ENCODE results near the gene VEGFA.

Gene VEGFA

GRCh38 chr6:43800746-43801494, 30.9 kb downstream of the VEGFA start:
- DNase-seq: no peak

DNA sequence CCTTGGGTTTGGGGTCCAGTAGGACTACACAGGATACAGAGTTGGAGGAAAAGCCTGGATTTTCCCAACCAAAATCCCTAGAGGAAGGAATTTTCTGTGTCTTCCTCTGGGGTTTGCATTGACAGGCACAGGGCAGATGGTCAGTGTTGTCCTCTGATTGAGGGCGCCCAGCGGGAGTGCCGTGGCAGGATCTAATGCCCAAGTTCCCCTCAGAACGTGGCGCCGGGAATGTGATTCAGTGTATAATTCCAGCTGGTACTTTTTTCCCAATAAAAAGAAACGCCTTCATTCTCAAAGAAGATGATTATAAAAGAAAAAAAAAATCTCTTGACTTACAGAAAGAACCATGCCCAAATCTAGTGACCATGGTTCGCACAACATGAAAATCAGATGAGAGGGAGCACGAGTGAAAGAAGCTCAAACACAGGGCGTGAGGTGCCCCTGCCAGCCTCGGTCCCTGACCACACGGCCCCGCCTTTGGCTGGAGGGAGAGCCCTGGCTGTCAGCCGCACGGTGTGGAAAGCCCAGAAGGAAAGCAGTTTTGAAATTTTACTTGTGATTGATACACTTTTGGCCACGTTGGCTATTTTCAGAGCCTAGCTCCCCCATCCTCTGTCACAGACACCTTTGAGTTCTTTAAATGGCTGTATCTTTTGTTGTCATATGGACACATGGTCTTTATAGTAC, 31.6 kb downstream of the VEGFA start:
- no peak for DNase-seq

- no peak for DNase-seq
These were observed 33.2 kb downstream of the VEGFA start for GRCh38 chr6:43803055-43803782.

DNA sequence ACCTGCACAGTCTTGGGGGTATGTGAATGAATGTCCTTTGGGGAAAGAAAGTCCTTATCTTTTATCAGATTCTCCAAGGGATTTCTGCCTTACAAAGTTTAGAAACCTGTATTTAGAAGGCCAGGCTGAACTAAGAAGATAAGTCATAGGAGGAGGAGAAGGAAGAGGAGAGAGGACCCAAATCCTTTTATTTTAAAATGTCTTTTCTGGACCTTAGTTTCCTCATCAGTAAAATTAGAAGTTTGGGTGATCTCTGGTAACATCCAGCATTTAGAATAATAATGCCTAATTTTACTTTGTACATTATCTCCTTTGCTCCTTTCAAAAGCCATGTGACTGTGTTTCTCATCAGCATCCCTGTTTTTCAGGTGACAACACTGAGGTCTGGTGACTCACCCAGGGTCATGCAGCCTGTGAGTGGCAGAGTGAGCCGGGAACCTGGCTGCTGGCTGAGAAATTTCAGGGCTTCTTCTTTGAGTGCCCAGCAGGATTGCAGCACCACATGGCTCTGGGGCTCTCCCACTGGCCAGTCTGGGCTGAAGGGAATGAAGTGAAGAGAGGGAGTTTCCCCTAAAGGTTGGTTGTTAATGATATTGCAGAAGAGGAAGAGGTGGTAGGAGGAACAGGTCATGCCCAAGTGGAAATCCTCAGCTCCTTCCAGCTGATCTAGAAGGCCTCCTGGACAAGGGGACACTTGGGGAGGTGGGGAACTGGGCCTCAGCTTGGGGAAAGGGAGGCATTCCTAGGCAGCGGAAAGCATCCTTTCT, 34.0 kb downstream of the VEGFA start:
- DNase-seq: no peak

- no peak for DNase-seq
These were observed 34.7 kb downstream of the VEGFA start for GRCh38 chr6:43804550-43805223.

- no peak for DNase-seq
These were observed 35.7 kb downstream of the VEGFA start for GRCh38 chr6:43805699-43806042.

DNA sequence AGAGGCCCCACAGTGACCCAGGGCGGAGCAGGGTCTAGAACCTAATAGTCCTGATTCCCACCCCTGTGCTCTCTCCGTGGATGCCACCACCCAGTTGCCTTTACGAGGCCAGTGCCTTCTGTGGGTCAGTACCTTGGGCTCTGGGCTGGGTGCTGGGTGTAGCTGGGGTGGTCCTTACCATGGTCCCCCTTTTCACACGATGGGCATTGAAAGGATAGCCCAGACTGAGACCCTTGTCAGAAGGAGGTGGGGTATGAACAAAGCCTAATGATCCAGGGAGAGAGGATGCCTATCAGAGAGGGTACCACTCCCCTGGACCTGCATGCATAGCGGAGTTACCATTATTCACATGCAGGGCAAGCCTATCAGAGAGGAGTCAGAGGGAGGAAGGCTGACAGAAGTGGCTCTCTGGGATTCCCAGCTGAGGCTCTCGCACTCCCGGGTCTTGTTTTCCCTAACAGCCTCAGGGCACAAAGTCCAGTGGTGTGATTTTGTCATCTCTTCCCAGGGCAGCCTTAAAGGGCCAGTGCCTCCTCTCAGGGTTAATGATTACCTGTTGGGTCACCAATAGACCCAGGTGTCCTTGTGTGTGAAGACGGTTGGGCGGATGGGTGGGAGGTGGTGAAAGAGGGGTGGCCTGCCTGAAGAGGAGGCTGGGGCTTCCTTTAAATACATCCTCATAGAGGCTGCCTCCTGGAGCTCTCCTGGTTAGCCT, 36.2 kb downstream of the VEGFA start:
- DNase-seq: no peak

DNA sequence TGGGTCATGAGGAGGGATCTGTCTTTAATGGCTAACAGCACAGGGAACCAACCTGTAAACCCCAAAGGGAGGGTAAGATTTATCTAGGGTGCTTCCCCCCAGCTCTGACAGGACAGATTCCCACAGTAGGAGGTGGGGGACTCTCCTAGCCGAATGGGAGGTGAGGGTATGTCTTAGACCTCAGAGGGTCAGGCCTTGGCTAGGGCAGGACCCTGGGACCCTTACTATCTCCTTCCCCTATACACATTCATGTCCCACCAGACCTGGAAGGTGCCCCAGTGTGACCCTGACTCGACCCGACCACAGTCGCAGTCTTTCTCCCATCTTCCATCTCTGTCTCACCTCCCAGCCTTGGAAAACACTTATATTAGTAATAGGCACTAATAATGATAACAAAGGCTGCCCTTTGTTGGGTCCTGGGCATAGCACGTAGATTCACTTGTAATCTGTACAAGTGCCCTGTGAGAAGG, 36.8 kb downstream of the VEGFA start:
- no peak for DNase-seq

DNA sequence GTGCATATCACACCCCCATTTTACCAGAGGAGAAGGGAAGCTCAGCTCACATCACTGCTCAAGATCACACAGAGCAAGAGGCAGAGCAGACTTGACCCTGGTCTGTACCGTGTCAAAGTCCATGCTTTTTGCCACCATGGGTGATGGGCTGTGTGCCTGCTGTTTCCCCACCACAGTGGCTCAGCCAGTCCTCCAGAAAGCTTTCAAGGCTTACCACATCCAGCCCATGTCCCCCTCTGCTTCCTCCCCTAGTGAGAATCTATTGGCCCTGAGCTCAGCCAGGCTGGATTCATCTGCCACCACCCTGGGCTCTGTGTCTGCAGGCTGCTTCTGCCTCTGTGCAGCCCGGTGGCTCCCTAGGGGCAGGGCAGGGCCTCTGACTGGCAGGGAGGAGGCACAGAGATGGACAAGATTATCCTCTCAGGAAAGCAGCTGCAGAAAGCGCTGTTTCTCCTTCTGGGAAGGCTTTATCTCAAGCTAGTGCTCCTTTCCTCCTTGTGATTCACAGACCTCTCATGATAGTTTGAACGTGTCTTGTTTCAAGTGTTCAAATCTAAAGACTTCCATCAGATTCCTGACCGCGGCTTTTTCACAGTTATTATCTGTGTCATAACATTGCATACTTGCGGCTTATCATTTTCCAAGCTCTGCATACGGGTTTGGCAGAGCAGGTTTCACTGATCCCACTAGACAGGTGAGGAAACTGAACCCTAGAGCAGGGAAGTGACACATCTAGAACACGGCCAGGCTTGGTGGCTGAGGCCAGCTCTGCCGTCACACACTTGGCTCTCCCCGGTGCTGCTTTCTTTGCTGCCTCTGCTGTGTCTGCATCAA, 37.4 kb downstream of the VEGFA start:
- DNase-seq: no peak

DNA sequence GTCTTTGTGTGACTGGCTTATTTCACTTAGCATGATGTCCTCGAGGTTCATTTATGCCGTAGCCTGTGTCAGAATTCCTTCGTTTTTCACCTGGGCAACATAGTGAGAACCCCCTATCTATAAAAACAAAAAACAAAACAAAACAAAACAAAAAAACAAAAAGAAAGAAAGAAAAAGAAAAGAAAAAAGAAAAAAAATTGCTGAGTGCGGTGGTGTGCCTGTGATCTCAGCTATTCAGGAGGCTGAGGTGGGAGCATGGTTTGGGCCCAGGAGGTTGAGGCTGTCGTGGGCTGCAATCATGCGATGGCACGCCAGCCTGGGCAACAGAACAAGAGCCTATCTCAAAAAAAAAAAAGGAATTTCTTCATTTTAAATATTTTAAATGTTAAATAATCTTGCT, 38.4 kb downstream of the VEGFA start:
- no peak for DNase-seq

GRCh38 chr6:43809417-43810305, 39.6 kb downstream of the VEGFA start:
- no peak for DNase-seq

- DNase-seq: no peak
These were observed 41.1 kb downstream of the VEGFA start for GRCh38 chr6:43810965-43811732.

GRCh38 chr6:43811733-43812099, 41.7 kb downstream of the VEGFA start:
- no peak for DNase-seq

GRCh38 chr6:43812850-43813578, 43.0 kb downstream of the VEGFA start:
- DNase-seq: no peak

DNA sequence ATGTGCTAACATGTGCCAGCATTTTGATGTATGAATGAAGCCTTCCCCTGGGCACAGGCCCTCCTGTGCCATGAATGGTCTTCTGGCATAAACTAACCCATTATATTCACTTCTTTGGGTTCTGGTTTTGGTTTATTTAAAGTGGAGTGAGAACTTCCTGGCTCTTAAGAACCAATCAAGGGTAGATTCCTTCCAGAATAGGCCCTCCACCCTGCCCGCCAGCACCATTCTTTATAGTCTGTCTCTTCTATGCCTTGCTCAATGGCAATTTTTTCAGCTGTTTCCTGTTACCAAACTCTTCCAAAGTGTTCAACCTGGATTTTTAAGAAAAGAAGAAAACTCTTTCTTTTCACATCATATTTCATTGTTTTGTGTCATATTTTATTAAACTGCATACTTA, 44.1 kb downstream of the VEGFA start:
- DNase-seq: no peak

DNA sequence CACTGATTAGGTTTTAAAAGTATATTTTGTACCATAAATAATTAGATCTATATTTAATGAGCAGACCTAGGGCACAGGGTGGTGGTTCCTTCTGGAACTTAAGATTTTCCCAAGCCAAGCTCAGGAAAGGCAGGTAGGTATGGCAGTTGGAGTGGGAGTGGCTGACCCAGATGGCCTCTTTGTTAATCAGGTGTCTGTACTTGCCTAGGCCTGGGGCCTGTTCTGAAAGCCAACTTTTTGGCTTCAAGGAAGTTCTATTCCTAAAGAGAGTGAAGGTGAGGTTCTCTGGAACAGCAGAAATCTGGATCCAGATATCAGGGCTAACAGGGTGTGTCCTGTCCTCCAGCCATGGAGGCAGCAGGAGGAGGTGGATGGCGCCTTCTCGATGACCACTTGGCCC, 44.9 kb downstream of the VEGFA start:
- no peak for DNase-seq

- DNase-seq: no peak
These were observed 47.2 kb downstream of the VEGFA start for GRCh38 chr6:43817192-43817591.

All from amygdala (tissue), 56 donors.